ENCODE results near the gene MEIOC.

Gene MEIOC

GRCh38 chr17:44719444-44719843 lies 63.2 kb downstream of the MEIOC start:
- no peak for DNase-seq

- DNase-seq: no peak
Measured at GRCh38 chr17:44722254-44722653, 66.0 kb downstream of the MEIOC start.

All from CD4-positive, alpha-beta T cell treated with Interleukin-21 for 1 hour (primary cell).